GM12878 (cell line): ENCODE data around the gene MUTYH. TPM values are rescaled to one million over a fixed set of nuclear protein-coding genes. Genes with fewer than 3 reads are reported as not detected.
"Not testable (repeated sequence)": the region's sequence is repeated elsewhere in the genome, so short reads cannot be mapped to it uniquely, and the experiment has no call there.

Experiments used
- ATAC-seq: fragments of 200-7000 bp; cut with Tn5 transposase; 3 replicates; pipeline ENCODE4 v1.9.1; 2020; ENCODE audit warnings: mild to moderate bottlenecking, moderate library complexity
- BruUV-seq: library from RNA; stranded (reverse); fragments of 400-500 nt; replicated peaks from 2 replicates; lab custom pipeline; 2021; lab: Mats Ljungman, UMichigan
- CTCF ChIA-PET: fragments of 300-600 bp; sonication (Branson Sonifier 250); formaldehyde crosslinking; extraction: SDS; loops from one replicate; lab custom pipeline; 2021; ENCODE audit warnings: inconsistent platforms; lab: Yijun Ruan, JAX
- POLR2A ChIA-PET: fragments of 350-600 bp; formaldehyde crosslinking; extraction: SDS; loops from one replicate; lab custom pipeline; 2021; ENCODE audit warnings: inconsistent platforms; lab: Charles Lee
- RAD21 ChIA-PET: fragments of 300-600 bp; sonication (Branson Sonifier 250); formaldehyde crosslinking; loops from one replicate; lab custom pipeline; 2023; ENCODE audit warnings: antibody characterized with exemption; ENCODE audit not compliant: unreplicated experiment; lab: Charles Lee
- SMC1A ChIA-PET: fragments of 300-600 bp; sonication (Branson Sonifier 250); formaldehyde crosslinking; loops from one replicate; lab custom pipeline; 2023; ENCODE audit not compliant: unreplicated experiment, uncharacterized antibody; lab: Charles Lee
- DNase-seq: peaks from one replicate; pipeline ENCODE4 v3.0.0-alpha.2; 2011; ENCODE audit warnings: low read depth, low spot score
- FAIRE-seq: peaks from 3 replicates; lab custom pipeline; 2011; peaks lifted over from hg19 to GRCh38; lab: Jason Lieb, UNC
- H2AFZ ChIP-seq: 2 replicates; pipeline ENCODE4 v1.6.0; 2011; ENCODE audit warnings: low read depth, low read length, control low read depth; ENCODE audit not compliant: control insufficient read depth
- H3K27ac ChIP-seq: 2 replicates; pipeline ENCODE4 v1.5.1; 2011; ENCODE audit warnings: control low read depth; ENCODE audit not compliant: control insufficient read depth, insufficient read depth
- H3K27me3 ChIP-seq, 2 experiments: replicated peaks in 1 of 2; 2 replicates each; pipeline versions ENCODE4 v1.6.0 to v1.6.1; 2011; ENCODE audit warnings: low read length in 1 of 2; ENCODE audit not compliant: control insufficient read depth in 2 of 2, insufficient read depth in 2 of 2
- H3K36me3 ChIP-seq, 2 experiments: 2 replicates each; pipeline ENCODE4 v1.5.1; 2011; ENCODE audit warnings: low read length in 1 of 2; ENCODE audit not compliant: control insufficient read depth in 2 of 2, insufficient read depth in 2 of 2
- H3K4me1 ChIP-seq: 2 replicates; pipeline ENCODE4 v1.6.1; 2011; ENCODE audit warnings: mild to moderate bottlenecking, low read length, moderate library complexity, mixed read lengths; ENCODE audit not compliant: control insufficient read depth, insufficient read depth
- H3K4me2 ChIP-seq: 2 replicates; pipeline ENCODE4 v1.6.0; 2011; ENCODE audit warnings: control low read depth; ENCODE audit not compliant: control insufficient read depth, insufficient read depth
- H3K4me3 ChIP-seq: fragments of 200-600 bp; sonication (generic); 2 replicates; pipeline ENCODE4 v1.5.1; 2016
- H3K79me2 ChIP-seq: 2 replicates; pipeline ENCODE4 v1.6.0; 2011; ENCODE audit warnings: low read length; ENCODE audit not compliant: control insufficient read depth, insufficient read depth
- H3K9ac ChIP-seq: 2 replicates; pipeline ENCODE4 v1.8.0; 2011; ENCODE audit warnings: low read length, control low read depth, mixed read lengths; ENCODE audit not compliant: control insufficient read depth, insufficient read depth
- H3K9me3 ChIP-seq: replicated peaks from 3 replicates; pipeline ENCODE4 v1.5.1; 2011; ENCODE audit warnings: mild to moderate bottlenecking, low read length; ENCODE audit not compliant: control insufficient read depth, insufficient read depth
- H4K20me1 ChIP-seq: 2 replicates; pipeline ENCODE4 v1.6.0; 2011; ENCODE audit not compliant: control insufficient read depth, insufficient read depth
- FOS ChIP-seq: IDR thresholded peaks from 3 replicates; pipeline ENCODE4 v1.6.1; 2011; ENCODE audit warnings: borderline replicate concordance; ENCODE audit not compliant: insufficient read length; ENCODE audit errors: extremely low read depth
- MYB ChIP-seq: fragments of 150-350 bp; IDR thresholded peaks from 2 replicates; pipeline ENCODE4 v1.6.1; 2014; ENCODE audit warnings: mild to moderate bottlenecking, low read depth, low read length, borderline replicate concordance
- NR2C1 ChIP-seq: fragments of 450-650 bp; IDR thresholded peaks from 2 replicates; pipeline ENCODE4 v1.6.1; 2017; ENCODE audit warnings: antibody characterized with exemption, mild to moderate bottlenecking, moderate library complexity
- RBBP5 ChIP-seq: fragments of 200-600 bp; sonication (generic); conservative IDR thresholded peaks from 2 replicates; pipeline ENCODE4 v1.6.1; 2016
- SREBF1 ChIP-seq: IDR thresholded peaks from 2 replicates; pipeline ENCODE4 v1.6.1; 2012; ENCODE audit warnings: mild to moderate bottlenecking, low read length
- WGBS: methylation state at CpG from one replicate; pipeline ENCODE4 v1.1.6; 2016; ENCODE audit warnings: low lambda C conversion rate; ENCODE audit not compliant: insufficient replicate concordance, insufficient coverage; ENCODE audit errors: missing lambda C conversion rate; 5-methylcytosine and 5-hydroxymethylcytosine counted together
- in situ Hi-C: fragments of 300-500 bp; cut with MboI; formaldehyde crosslinking; loops from 9 replicates; pipeline ENCODE4 v1.14.3; 2018; ENCODE audit warnings: mixed read lengths
- intact Hi-C: fragments of 100-400 bp; cut with micrococcal nuclease; formaldehyde crosslinking; loops from one replicate; pipeline ENCODE4 v1.14.2; 2022; ENCODE audit not compliant: unreplicated experiment
- polyA plus RNA-seq, 11 experiments: library from polyadenylated mRNA; depleted of rRNA in 4 of 11; unstranded in 6 of 11; stranded (reverse) in 5 of 11; fragments of >200 nt; fragmentation: Nextera tagmentation in 4 of 11; fragmentation: Illumina TruSeq in 1 of 11; extraction: Ambion mirVana in 4 of 11; extraction: Trizol in 1 of 11; gene quantifications; 1 replicate in 1 of 11; 2 replicates in 10 of 11; pipeline versions ENCODE4 v1.2.1 to v1.2.3, GENCODE V29; 2011 to 2016; ENCODE audit warnings: inconsistent platforms in 2 of 11, missing spikeins in 2 of 11, low read depth in 1 of 11
- total RNA-seq, 4 experiments: library from RNA; depleted of rRNA in 3 of 4; stranded (reverse); fragments of >200 nt in 3 of 4; fragmentation: Illumina TruSeq in 1 of 4; extraction: Trizol in 1 of 4; gene quantifications; 2 replicates each; pipeline versions ENCODE4 v1.2.1 to v1.2.3, GENCODE V29; 2013 to 2021

Gene MUTYH
- total and polyA plus RNA-seq, 10 of the 15 experiments (the other 5 are each of a cell fraction or from before 2014, with no cell fraction given): 2.5 to 42.0 (median 30.0) TPM

DNA sequence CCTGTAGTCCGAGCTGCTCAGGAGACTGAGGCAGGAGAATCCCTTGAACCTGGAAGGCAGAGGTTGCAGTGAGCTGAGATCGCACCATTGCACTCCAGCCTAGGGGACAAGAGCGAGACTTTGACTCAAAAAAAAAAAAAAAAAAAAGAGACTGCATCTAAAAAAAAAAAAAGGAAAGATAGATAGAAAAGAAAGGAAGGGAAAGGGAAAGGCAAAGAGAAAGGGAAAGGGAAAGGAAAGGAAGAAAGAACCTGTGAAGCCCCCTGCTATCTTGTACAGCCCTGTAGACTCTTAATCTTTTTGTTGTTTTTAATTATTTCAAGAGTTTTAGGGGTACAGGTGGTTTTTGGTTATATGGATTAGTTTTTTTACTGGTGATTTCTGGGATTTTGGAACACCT, 46.0 kb upstream of the MUTYH start:
- no peaks in the 10 kb centered on the region for H3K4me1 ChIP-seq
- H3K79me2 ChIP-seq: no peaks in the 10 kb centered on the region
- no peak overlapping the region for H3K4me2 ChIP-seq
- in situ Hi-C loops: no loop called here
- no peaks in the 10 kb centered on the region for H3K36me3 ChIP-seq
- TF ChIP-seq FOS (no peak), RBBP5 (no peak), NR2C1 (no peak)
- no peaks in the 10 kb centered on the region for H3K9me3 ChIP-seq
- no peak for FAIRE-seq
- ATAC-seq: no peak
- H3K27me3 ChIP-seq: no peaks in the 10 kb centered on the region
- no peak overlapping the region for H3K4me3 ChIP-seq
- ChIA-PET CTCF (no interaction called here), RAD21 (no interaction called here), SMC1A (no interaction called here), POLR2A (no interaction called here)
- no peak for DNase-seq
- no peaks in the 10 kb centered on the region for H4K20me1 ChIP-seq
- no peak overlapping the region for H2AFZ ChIP-seq
- WGBS: 94% methylated on average over 3 of the region's 3 CpGs
- no TSS peak for BruUV-seq
- no peak overlapping the region for H3K27ac ChIP-seq
- intact Hi-C loops: no loop called here
- no peak overlapping the region for H3K9ac ChIP-seq

GRCh38 chr1:45385302-45385701, 45.1 kb upstream of the MUTYH start:
- TF ChIP-seq RBBP5 (no peak), SREBF1 (no peak), MYB (no peak)
- FAIRE-seq: no peak
- H3K79me2 ChIP-seq: no peaks in the 10 kb centered on the region
- peaks cover 2% of the 10 kb centered on the region; the same call in 1 of the 2 replicates for H3K4me1 ChIP-seq
- in situ Hi-C loops: no loop called here
- ChIA-PET SMC1A (no interaction called here), CTCF (interaction anchor here (1.0 kb wide), 1 partner anchor 9 kb away, joined by 3 read pairs; no protein-coding TSS in a partner anchor), RAD21 (no interaction called here), POLR2A (no interaction called here)
- no peak overlapping the region for H3K4me3 ChIP-seq
- no peak for DNase-seq
- H4K20me1 ChIP-seq: no peaks in the 10 kb centered on the region
- no TSS peak for BruUV-seq
- no peaks in the 10 kb centered on the region for H3K27me3 ChIP-seq
- intact Hi-C loops: no loop called here
- no peak overlapping the region for H3K9ac ChIP-seq
- no peaks in the 10 kb centered on the region for H3K9me3 ChIP-seq
- no peak overlapping the region for H2AFZ ChIP-seq
- no peak overlapping the region for H3K27ac ChIP-seq
- 94% methylated on average over 3 of the region's 3 CpGs for WGBS
- no peaks in the 10 kb centered on the region for H3K36me3 ChIP-seq
- no peak overlapping the region for H3K4me2 ChIP-seq
- ATAC-seq: no peak

- H3K9ac ChIP-seq, SMC1A ChIA-PET, H3K4me1 ChIP-seq, RAD21 ChIA-PET, H3K4me3 ChIP-seq, H2AFZ ChIP-seq, FAIRE-seq, H3K27ac ChIP-seq, H4K20me1 ChIP-seq, DNase-seq, CTCF ChIA-PET, H3K4me2 ChIP-seq, H3K9me3 ChIP-seq, in situ Hi-C loops, ATAC-seq, H3K36me3 ChIP-seq, H3K27me3 ChIP-seq, H3K79me2 ChIP-seq, BruUV-seq, intact Hi-C loops, POLR2A ChIA-PET: not testable (repeated sequence)
- 74% methylated on average over 4 of the region's 4 CpGs for WGBS
Observed at GRCh38 chr1:45384213-45384612, 44.0 kb upstream of the MUTYH start.
